Activated T-helper 1 cell treated with anti-CD3 and anti-CD28 coated beads, Interleukin-12 subunit alpha, Interleukin-12 subunit beta, Interleukin-2, Interleukin-4 antibody, amounts not matched to agents 30 ng/mL and 10 ng/mL and 1 ng/mL, durations not matched to agents 14 hours and 24 hours and 36 hours (primary cell): Measurements from ENCODE around the gene FAM184A. TPM values are rescaled to one million over a fixed set of nuclear protein-coding genes. Genes with fewer than 3 reads are reported as not detected.
"Not testable (repeated sequence)": the region's sequence is repeated elsewhere in the genome, so short reads cannot be mapped to it uniquely, and the experiment has no call there.

Experiments used
- DNase-seq: peaks from one replicate; pipeline ENCODE4 v3.0.0; 2021; ENCODE audit warnings: low spot score
- H3K27ac Mint-ChIP-seq: one replicate; pipeline ENCODE4 v1.8.0; 2021; ENCODE audit warnings: mild to moderate bottlenecking, mixed read lengths
- H3K27me3 Mint-ChIP-seq: one replicate; pipeline ENCODE4 v1.8.0; 2022; ENCODE audit warnings: mild to moderate bottlenecking, moderate library complexity, mixed read lengths; ENCODE audit not compliant: insufficient read depth
- H3K36me3 Mint-ChIP-seq: one replicate; pipeline ENCODE4 v1.8.0; 2021; ENCODE audit warnings: low read depth, mixed read lengths
- H3K4me1 Mint-ChIP-seq: one replicate; pipeline ENCODE4 v1.8.0; 2021; ENCODE audit warnings: low read depth, mixed read lengths
- H3K4me3 Mint-ChIP-seq: one replicate; pipeline ENCODE4 v1.8.0; 2021; ENCODE audit warnings: mild to moderate bottlenecking, moderate library complexity, mixed read lengths
- H3K9me3 Mint-ChIP-seq: one replicate; pipeline ENCODE4 v1.8.0; 2021; ENCODE audit warnings: mixed read lengths
- intact Hi-C: fragments of 100-400 bp; cut with micrococcal nuclease; formaldehyde crosslinking; loops from one replicate; pipeline ENCODE4 v1.15.1; 2024
- total RNA-seq: library from RNA; stranded (reverse); gene quantifications from 2 replicates; pipeline ENCODE4 v1.2.3, GENCODE V29; 2022

The FAM184A gene, protein sequence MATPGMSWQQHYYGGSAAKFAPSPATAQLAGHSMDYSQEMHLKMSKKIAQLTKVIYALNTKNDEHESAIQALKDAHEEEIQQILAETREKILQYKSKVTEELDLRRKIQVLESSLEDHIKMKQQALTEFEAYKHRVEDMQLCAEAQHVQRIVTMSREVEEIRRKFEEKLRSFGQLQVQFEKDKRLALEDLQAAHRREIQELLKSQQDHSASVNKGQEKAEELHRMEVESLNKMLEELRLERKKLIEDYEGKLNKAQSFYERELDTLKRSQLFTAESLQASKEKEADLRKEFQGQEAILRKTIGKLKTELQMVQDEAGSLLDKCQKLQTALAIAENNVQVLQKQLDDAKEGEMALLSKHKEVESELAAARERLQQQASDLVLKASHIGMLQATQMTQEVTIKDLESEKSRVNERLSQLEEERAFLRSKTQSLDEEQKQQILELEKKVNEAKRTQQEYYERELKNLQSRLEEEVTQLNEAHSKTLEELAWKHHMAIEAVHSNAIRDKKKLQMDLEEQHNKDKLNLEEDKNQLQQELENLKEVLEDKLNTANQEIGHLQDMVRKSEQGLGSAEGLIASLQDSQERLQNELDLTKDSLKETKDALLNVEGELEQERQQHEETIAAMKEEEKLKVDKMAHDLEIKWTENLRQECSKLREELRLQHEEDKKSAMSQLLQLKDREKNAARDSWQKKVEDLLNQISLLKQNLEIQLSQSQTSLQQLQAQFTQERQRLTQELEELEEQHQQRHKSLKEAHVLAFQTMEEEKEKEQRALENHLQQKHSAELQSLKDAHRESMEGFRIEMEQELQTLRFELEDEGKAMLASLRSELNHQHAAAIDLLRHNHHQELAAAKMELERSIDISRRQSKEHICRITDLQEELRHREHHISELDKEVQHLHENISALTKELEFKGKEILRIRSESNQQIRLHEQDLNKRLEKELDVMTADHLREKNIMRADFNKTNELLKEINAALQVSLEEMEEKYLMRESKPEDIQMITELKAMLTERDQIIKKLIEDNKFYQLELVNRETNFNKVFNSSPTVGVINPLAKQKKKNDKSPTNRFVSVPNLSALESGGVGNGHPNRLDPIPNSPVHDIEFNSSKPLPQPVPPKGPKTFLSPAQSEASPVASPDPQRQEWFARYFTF
- 9.0 and 9.4 TPM in 2 replicates for total RNA-seq

DNA sequence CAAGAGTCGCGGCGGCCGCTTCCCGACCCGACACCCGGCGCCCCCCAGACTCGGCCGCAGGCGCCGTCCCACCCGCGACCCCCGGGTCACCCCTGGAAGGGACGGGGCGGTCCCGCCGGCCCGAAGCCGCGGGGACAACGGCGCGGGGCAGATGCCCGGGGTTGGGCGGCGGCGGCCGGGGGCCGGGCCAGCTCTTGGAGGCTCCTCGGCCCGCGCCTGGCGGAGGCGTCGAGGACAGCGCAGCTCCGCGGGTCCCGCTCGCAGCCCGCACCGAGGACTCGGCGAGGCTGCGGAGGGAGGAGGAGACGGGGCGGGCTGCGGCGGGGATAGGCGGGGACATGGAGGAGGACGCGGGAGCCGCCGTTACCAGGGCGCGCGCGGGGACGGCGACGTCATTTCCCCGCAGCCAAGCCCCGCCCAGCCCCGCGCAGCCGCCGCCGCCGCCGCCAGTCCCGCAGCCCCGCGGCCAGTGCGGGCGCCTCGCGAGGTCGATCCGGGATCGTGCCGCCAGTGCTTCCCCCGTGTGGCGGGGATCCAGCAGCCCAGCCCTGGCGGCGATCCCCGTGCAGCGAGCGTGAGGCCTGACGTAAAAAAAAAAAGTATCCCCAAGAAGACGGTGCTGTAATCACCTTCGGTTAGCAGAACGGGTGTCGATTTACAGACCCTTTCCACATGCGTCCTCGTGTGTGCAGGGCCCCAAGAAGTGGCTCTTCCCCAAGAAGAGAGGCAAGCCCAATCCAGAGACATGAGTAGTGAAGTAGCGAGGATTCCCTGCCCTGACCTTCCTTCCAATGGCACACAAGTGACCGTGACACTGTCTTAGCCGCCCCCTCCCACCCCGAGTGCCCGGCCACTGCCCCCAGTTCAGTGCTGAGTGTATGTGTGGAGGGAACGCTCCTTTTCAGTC is at the start of gene FAM184A:
FAM184A (minus strand) TSS at position 289 of the 907 bp plus-strand sequence. CDS start 365 bp downstream, outside the sequence.
- DNase-seq, result peak; percentile 73
- Mint-ChIP-seq H3K27ac (peak within 1 kb of the TSS; percentile 91), H3K36me3 (peaks cover under 1% of the 10 kb centered on the region), H3K9me3 (peaks cover 14% of the 10 kb centered on the region), H3K4me1 (peaks cover 43% of the 10 kb centered on the region), H3K27me3 (peaks cover 8% of the 10 kb centered on the region), H3K4me3 (peak within 1 kb of the TSS; percentile 92)
- intact Hi-C loops, result loop anchor here (1.0 to 5.0 kb wide), 6 partner anchors 32 to 1531 kb away; partner anchors contain the start of gene CEP85L

DNA sequence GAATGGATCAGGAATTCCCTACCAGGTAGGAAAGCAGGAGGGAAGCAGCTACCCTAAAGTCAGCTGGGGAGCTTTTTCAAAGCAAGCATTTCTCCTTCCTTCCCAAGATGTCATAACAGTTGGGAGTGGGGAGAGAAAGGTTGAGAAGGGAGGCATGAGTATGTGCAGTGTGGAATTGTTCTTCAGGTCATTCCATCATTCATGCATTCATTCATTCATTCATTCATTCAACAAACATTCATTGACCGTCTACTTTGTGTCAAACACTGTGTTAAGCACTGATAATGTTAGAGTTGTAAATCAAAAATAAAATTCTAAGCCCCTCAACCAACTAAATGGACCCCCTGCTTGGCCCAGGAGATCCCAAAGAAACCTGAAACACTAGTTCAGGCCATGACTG is 49.2 kb upstream of the FAM184A start:
- intact Hi-C loops, result loop anchor here (5.0 kb wide), 1 partner anchor 65 kb away; no protein-coding TSS in a partner anchor
- H3K27me3 Mint-ChIP-seq, result peaks cover 9% of the 10 kb centered on the region

DNA sequence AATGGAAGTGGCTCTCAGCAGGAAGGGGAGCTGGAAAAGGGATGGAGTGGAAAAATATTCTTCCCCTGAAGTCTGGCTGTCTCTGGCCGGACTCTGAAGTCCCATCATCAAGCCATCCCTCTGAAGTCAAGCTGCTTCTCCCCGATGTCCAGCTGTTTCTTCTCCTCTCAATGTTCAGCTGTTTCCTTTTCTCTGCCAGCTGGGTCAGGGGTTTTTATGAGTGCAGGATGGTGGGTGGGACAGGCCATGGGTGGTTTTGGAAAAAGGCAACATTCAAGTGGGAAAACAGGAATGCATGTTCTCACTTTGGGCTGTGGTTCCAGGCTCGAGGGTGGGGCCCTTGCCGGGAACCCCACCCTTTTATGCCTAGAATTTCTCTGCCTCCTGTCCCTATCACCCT is 48.4 kb upstream of the FAM184A start:
- Mint-ChIP-seq H3K36me3 (no peaks in the 10 kb centered on the region), H3K9me3 (no peaks in the 10 kb centered on the region), H3K27me3 (peaks cover 9% of the 10 kb centered on the region), H3K4me1 (peaks cover 12% of the 10 kb centered on the region), H3K27ac (peak overlapping the region; percentile 16), H3K4me3 (no peak overlapping the region)
- DNase-seq, result no peak
- intact Hi-C loops, result loop anchor here (5.0 kb wide), 1 partner anchor 65 kb away; no protein-coding TSS in a partner anchor

More for the DNA sequence above, 49.2 kb upstream of the FAM184A start:
- Mint-ChIP-seq H3K27ac (no peak overlapping the region), H3K4me1 (peaks cover 12% of the 10 kb centered on the region), H3K36me3 (no peaks in the 10 kb centered on the region), H3K9me3 (no peaks in the 10 kb centered on the region), H3K4me3 (no peak overlapping the region)
- DNase-seq, result no peak

DNA sequence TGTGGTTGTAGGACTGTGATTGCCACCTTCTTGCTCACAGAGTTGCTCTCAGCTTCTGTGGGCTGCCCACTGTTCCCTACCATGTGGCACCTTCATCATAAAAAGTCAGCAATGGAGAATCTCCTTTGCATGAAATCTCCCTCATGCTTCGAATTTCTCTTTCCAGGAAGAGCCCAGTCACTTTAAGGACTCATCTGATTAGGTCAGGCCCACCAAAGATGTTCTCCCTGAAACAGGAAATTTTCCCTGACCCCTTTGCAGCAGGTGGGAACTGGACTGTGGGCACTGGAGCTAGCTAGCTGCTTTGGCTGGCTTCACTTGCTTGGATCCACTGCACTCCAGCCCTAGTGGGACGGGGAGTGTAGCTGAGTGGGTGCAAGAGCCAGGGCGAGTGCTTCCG is 47.7 kb upstream of the FAM184A start:
- Mint-ChIP-seq H3K9me3 (no peaks in the 10 kb centered on the region), H3K4me1 (peaks cover 12% of the 10 kb centered on the region), H3K27ac (no peak overlapping the region), H3K27me3 (peaks cover 9% of the 10 kb centered on the region), H3K4me3 (no peak overlapping the region), H3K36me3 (no peaks in the 10 kb centered on the region)
- intact Hi-C loops, result loop anchor here (5.0 kb wide), 1 partner anchor 66 kb away; no protein-coding TSS in a partner anchor
- DNase-seq, result no peak

DNA sequence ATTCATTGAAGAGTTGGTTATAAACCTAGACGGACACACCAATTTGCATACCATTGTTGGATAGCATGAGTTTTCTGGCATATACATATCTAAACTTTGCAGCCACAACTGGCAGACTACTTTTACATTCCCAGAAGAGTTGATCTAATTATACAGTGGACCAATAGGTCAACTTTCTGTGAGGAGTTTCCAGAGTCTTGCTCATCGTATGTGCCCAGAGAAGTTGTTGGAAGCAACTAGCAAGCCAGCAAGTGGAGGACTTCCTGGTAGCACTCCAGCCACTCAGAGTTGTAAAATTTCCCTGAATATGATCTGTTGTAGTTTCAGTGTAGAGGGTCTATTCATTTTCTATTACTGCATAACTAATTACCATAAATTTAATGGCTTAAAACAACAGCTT is 47.1 kb upstream of the FAM184A start:
- no peak overlapping the region for H3K4me3 Mint-ChIP-seq
- no peaks in the 10 kb centered on the region for H3K9me3 Mint-ChIP-seq
- H3K36me3 Mint-ChIP-seq, result no peaks in the 10 kb centered on the region
- H3K27ac Mint-ChIP-seq, result no peak overlapping the region
- peaks cover 12% of the 10 kb centered on the region for H3K4me1 Mint-ChIP-seq
- H3K27me3 Mint-ChIP-seq, result peaks cover 6% of the 10 kb centered on the region
- no peak for DNase-seq
- intact Hi-C loops, result loop anchor here (5.0 kb wide), 1 partner anchor 67 kb away; no protein-coding TSS in a partner anchor

DNA sequence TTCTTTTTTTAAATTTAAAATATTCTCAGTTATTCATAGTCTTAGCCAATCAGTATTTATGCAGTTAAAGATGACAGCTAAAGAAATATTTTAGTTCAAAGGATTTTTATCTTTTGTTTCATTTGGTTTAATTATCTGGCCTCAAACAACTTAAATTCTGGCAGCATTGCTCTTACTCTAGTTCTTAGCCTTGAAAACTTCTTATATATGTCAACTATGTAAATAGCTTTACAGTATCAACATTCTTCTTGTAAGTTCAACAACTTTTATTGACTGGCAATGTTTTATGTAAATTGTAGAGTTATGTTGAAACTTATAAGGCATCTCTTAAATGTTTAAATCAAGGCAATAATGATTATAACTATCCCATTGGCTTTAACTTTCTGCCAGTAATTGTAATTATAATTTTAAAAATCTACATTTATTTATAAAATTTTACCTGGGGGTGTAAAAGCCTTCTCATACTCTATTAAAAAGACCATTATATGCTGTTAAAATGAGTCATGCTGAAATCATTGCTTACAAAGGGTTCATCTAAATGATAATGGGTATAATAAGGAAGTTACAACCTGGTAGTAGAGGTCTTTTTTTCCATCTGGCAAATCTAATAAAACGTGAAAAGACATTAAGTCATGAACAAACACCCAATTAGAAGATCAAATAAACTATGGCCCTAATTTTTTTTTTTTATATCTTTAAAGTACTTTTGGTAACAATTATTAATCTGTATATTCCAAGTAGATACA is 45.8 kb upstream of the FAM184A start:
- Mint-ChIP-seq H3K4me1 (peaks cover 3% of the 10 kb centered on the region), H3K4me3 (no peak overlapping the region), H3K9me3 (no peaks in the 10 kb centered on the region), H3K27ac (no peak overlapping the region), H3K36me3 (no peaks in the 10 kb centered on the region), H3K27me3 (peaks cover 5% of the 10 kb centered on the region)
- intact Hi-C loops, result no loop called here
- DNase-seq, result no peak

DNA sequence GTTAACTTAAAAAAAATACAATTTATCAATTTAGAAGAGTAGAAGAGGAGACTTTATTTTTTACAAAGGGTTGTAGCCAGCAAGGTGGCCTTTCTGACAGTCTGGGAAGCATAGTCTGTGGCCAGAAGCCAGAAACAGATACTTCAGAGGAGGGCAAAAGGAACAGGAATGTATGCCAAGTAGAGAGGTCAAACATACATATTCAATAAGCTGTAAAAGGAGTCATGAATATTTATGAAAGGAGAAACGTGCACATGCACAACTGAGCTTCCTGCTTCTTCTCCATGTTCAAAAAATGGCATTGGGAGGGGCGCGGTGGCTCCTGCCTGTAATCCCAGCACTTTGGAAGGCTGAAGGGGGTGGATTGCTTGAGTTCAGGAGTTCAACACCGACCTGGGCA is 43.9 kb upstream of the FAM184A start:
- no peaks in the 10 kb centered on the region for H3K36me3 Mint-ChIP-seq
- intact Hi-C loops, result no loop called here

DNA sequence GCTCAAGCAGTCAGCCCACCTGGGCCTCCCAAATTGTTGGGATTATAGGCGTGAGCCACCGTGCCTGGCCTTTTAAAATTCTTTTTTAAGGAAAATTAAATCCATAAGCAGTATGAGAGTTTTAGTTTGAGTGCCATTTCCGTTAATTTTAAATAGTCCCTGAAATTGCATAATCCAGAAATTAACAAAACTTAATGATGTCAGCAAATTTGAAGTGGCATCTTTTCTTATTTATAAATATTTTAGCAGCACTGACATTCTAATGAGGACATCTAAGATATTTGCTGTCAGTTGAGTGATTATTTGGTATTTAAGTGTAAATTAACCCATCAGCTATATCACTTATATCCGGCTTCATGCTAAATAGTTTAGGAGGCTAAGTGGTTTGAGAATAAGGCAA is 42.9 kb upstream of the FAM184A start:
- Mint-ChIP-seq H3K27ac (no peak overlapping the region), H3K4me3 (no peak overlapping the region), H3K27me3 (peaks cover 2% of the 10 kb centered on the region), H3K9me3 (no peaks in the 10 kb centered on the region), H3K36me3 (no peaks in the 10 kb centered on the region), H3K4me1 (no peaks in the 10 kb centered on the region)
- intact Hi-C loops, result no loop called here
- DNase-seq, result no peak

More for the DNA sequence above, 43.9 kb upstream of the FAM184A start:
- H3K9me3 Mint-ChIP-seq, result no peaks in the 10 kb centered on the region
- no peak overlapping the region for H3K4me3 Mint-ChIP-seq
- no peak overlapping the region for H3K27ac Mint-ChIP-seq
- no peaks in the 10 kb centered on the region for H3K4me1 Mint-ChIP-seq
- DNase-seq, result no peak
- peaks cover 3% of the 10 kb centered on the region for H3K27me3 Mint-ChIP-seq

DNA sequence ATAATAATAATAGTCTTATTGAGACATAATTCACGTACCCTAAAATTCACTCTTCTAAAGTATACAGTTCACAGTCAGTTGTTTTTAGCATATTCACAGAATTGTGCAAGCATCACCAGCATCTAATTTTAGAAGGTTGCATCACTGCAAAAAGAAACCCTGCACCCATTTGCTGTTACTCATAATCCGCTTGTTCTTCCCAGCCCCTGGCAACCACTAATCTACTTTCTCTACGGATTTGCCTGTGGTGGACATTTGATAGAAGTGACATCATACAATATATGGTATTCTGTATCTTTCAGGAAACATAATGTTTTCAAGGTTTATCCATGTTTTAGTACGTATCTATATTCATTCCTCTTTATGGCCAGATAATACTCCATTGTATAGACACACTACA is 41.5 kb upstream of the FAM184A start:
- no peaks in the 10 kb centered on the region for H3K36me3 Mint-ChIP-seq
- intact Hi-C loops, result no loop called here
- H3K9me3 Mint-ChIP-seq, result no peaks in the 10 kb centered on the region
- peaks cover 2% of the 10 kb centered on the region for H3K27me3 Mint-ChIP-seq
- no peak overlapping the region for H3K4me3 Mint-ChIP-seq
- DNase-seq, result no peak
- no peaks in the 10 kb centered on the region for H3K4me1 Mint-ChIP-seq
- no peak overlapping the region for H3K27ac Mint-ChIP-seq

DNA sequence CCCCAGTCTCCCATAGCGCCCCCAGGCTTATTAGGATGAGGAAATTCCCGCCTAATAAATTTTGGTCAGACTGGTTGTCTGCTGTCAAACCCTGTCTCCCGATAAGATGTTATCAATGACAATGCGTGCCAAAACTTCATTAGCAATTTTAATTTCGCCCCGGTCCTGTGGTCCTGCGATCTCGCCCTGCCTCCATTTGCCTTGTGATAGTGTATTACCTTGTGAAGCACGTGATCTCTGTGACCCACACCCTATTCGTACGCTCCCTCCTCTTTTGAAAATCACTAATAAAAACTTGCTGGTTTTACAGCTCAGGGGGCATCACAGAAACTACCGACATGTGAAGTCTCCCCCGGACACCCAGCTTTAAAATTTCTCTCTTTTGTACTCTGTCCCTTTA is 40.6 kb upstream of the FAM184A start:
- intact Hi-C loops, H3K36me3 Mint-ChIP-seq, H3K27ac Mint-ChIP-seq, H3K4me1 Mint-ChIP-seq, H3K9me3 Mint-ChIP-seq, H3K4me3 Mint-ChIP-seq, H3K27me3 Mint-ChIP-seq, DNase-seq: not testable (repeated sequence)

DNA sequence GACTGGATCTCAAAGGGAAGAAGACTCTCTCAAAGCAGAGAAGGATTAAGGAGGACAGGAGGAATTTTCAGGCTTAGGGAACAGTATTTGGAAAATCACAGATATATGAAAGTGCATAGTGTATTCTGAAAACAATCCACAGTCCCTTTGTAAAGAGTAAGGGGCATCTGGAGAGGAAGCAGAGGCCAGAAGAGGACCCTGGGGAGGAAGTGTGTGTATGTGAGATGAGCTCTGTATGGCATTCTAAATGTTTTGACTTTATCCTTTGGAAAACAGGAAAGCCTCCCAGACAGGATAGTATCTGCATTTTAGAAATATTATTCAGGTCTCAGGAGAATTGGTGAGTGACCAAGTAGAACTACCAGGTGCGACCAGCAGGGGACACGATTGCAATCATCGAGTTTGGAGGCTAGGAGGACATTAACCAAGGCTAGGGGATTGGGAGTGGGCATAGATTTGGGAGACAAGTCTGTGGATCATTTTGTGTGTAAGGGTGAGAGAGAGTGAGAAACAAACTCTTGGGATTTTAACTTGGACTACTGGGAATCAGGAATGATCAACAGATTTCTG is 38.3 kb upstream of the FAM184A start:
- Mint-ChIP-seq H3K36me3 (no peaks in the 10 kb centered on the region), H3K4me3 (no peak overlapping the region), H3K9me3 (no peaks in the 10 kb centered on the region), H3K27ac (no peak overlapping the region), H3K4me1 (peaks cover 7% of the 10 kb centered on the region), H3K27me3 (peaks cover 6% of the 10 kb centered on the region)
- intact Hi-C loops, result no loop called here
- no peak for DNase-seq
